Stimulated activated CD4-positive, alpha-beta T cell treated with anti-CD3 and anti-CD28 coated beads, Interleukin-2, amount 100 ng/mL, for 4 hours (primary cell): Measurements from ENCODE around the gene RNF123.
A peak's percentile ranks its signal among the peaks of the same experiment; 100 is the strongest.

ENCODE experiments used
- DNase-seq: peaks from one replicate; pipeline ENCODE4 v3.0.0-alpha.2; 2020; ENCODE audit warnings: low read depth

Gene RNF123

GRCh38 chr3:49658711-49659110, 30.6 kb upstream of the RNF123 start:
- DNase-seq, result no peak

- DNase-seq, result no peak
Measured at GRCh38 chr3:49659756-49660155, 29.6 kb upstream of the RNF123 start.

GRCh38 chr3:49661281-49661680, 28.1 kb upstream of the RNF123 start:
- DNase-seq, result no peak

- no peak for DNase-seq
Measured at GRCh38 chr3:49662021-49662420, 27.3 kb upstream of the RNF123 start.

GRCh38 chr3:49662720-49663413, 26.5 kb upstream of the RNF123 start:
- DNase-seq, result no peak

GRCh38 chr3:49663831-49664230, 25.5 kb upstream of the RNF123 start:
- no peak for DNase-seq

- DNase-seq, result no peak
Measured at GRCh38 chr3:49664300-49664699, 25.1 kb upstream of the RNF123 start.

- DNase-seq, result no peak
Measured at GRCh38 chr3:49665822-49666519, 23.4 kb upstream of the RNF123 start.

- DNase-seq, result no peak
Measured at GRCh38 chr3:49666592-49666991, 22.8 kb upstream of the RNF123 start.

GRCh38 chr3:49667701-49668413, 21.5 kb upstream of the RNF123 start:
- no peak for DNase-seq

- no peak for DNase-seq
Measured at GRCh38 chr3:49668414-49668797, 21.0 kb upstream of the RNF123 start.

- DNase-seq, result no peak
Measured at GRCh38 chr3:49668861-49669260, 20.5 kb upstream of the RNF123 start.

- DNase-seq, result no peak
Measured at GRCh38 chr3:49669352-49669751, 20.0 kb upstream of the RNF123 start.

- no peak for DNase-seq
Measured at GRCh38 chr3:49670940-49671290, 18.4 kb upstream of the RNF123 start.

GRCh38 chr3:49671291-49672288, 17.8 kb upstream of the RNF123 start:
- DNase-seq, result peak; percentile 55

GRCh38 chr3:49673121-49673714, 16.1 kb upstream of the RNF123 start:
- DNase-seq, result no peak

GRCh38 chr3:49673715-49674496, 15.5 kb upstream of the RNF123 start, which contains the start of gene APEH:
TSS of gene APEH (plus strand) at chr3:49674351. CDS start at chr3:49674402, 51 bp downstream.
- DNase-seq, result peak; percentile 98

GRCh38 chr3:49674497-49674983, 14.8 kb upstream of the RNF123 start:
- peak; percentile 21 for DNase-seq

GRCh38 chr3:49675912-49676311, 13.4 kb upstream of the RNF123 start:
- no peak for DNase-seq

- DNase-seq, result no peak
Measured at GRCh38 chr3:49680493-49681231, 8.7 kb upstream of the RNF123 start.
